ENCODE results near the gene EDEM3.

The EDEM3 gene

DNA sequence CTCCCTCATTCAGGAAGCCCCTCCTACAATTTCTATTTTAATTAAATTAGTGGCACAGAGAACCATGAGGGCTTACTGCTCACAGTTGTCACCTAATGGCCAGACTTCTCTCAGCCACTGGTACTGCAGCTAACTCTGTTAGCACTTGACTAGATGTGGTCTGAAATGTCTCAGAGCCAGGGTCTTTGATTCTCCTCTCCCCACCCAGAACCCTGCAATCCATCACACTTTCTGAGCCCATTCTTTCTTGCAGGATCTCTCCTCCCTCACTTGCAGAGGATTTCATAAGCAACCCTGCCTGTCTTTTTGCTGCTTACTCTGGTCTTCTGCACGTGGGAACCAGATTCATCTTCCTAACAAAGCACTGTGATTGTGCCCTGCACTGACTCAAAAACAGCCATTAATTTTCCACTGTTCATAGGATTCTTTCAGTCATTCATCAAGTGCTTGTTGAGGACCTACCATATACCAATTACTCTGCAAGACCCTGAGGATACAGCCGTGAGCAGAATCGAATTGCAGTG lies 108.4 kb downstream of the EDEM3 start:
- in situ Hi-C loops (cut with MboI; ENCODE audit: low sequenced_read_pairs) = no loop called here

GRCh38 chr1:184644771-184645170 lies 109.9 kb downstream of the EDEM3 start:
- in situ Hi-C loops (cut with MboI; ENCODE audit: low sequenced_read_pairs) = no loop called here

- in situ Hi-C loops (cut with MboI; ENCODE audit: low sequenced_read_pairs) = no loop called here
Measured at GRCh38 chr1:184643661-184644060, 111.0 kb downstream of the EDEM3 start.

DNA sequence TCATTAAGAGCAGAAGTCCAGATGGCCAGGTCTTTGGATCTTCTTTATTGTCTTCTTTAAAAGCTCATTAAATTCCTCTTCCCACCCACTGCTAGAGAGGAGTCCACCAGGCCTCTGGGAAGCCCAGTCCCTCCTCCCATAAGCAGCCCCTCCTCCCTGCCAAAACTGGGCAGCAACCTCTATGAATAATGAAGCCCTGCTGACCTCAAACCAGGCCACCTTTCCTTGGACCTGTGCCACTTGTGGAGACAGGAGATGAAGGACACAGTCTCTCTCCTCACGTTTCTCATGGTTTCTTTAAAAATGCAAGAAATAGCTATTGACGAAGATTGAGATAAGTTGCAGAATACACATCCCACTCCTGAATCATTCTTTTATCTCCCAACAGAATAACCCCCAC lies 112.8 kb downstream of the EDEM3 start:
- in situ Hi-C loops (cut with MboI; ENCODE audit: low sequenced_read_pairs) = no loop called here

- in situ Hi-C loops (cut with MboI; ENCODE audit: low sequenced_read_pairs) = no loop called here
Measured at GRCh38 chr1:184640505-184640904, 114.2 kb downstream of the EDEM3 start.
